ENCODE data around the gene FLNB.

- TF ChIP-seq, protein P1, sequence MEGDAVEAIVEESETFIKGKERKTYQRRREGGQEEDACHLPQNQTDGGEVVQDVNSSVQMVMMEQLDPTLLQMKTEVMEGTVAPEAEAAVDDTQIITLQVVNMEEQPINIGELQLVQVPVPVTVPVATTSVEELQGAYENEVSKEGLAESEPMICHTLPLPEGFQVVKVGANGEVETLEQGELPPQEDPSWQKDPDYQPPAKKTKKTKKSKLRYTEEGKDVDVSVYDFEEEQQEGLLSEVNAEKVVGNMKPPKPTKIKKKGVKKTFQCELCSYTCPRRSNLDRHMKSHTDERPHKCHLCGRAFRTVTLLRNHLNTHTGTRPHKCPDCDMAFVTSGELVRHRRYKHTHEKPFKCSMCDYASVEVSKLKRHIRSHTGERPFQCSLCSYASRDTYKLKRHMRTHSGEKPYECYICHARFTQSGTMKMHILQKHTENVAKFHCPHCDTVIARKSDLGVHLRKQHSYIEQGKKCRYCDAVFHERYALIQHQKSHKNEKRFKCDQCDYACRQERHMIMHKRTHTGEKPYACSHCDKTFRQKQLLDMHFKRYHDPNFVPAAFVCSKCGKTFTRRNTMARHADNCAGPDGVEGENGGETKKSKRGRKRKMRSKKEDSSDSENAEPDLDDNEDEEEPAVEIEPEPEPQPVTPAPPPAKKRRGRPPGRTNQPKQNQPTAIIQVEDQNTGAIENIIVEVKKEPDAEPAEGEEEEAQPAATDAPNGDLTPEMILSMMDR (conservative IDR thresholded peaks at IDR 0.05; ENCODE audit: low read length) = no peak
- TF ChIP-seq EZH2phosphoT487 (IDR thresholded peaks at IDR 0.05; ENCODE audit: borderline replicate concordance) = no peak
These were observed 10.9 kb downstream of the FLNB start for GRCh38 chr3:58018892-58019742.

Data from Loucy (cell line).